Activated T-helper 1 cell treated with Interleukin-2 at 50 U/mL for 16 hours (primary cell): ENCODE data around the gene CLEC12A.
"Not testable (repeated sequence)": the region's sequence is repeated elsewhere in the genome, so short reads cannot be mapped to it uniquely, and the experiment has no call there.

ENCODE experiments used
- DNase-seq: peaks from one replicate; pipeline ENCODE4 v3.0.0-alpha.2; 2020; ENCODE audit warnings: low read depth

CLEC12A gene

DNA sequence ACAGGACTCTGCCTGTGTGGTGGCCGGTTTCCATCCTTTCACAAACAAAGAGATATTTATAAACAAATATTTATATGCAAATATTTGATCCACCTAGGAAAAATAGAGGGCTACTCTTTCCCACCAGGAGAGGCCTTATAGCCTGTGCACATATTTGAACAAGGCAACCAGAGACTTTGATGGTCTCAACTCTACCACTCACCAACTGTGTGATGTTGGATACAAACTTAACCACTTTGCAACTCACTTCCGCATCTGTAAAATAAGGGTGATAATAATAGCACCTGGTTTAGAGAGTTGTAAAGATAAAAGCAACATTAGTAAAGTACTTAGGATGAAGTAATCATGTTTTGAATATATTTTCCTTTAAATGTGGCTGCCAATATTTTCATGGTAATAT is 1.5 kb upstream of the CLEC12A start:
- DNase-seq: no peak

DNA sequence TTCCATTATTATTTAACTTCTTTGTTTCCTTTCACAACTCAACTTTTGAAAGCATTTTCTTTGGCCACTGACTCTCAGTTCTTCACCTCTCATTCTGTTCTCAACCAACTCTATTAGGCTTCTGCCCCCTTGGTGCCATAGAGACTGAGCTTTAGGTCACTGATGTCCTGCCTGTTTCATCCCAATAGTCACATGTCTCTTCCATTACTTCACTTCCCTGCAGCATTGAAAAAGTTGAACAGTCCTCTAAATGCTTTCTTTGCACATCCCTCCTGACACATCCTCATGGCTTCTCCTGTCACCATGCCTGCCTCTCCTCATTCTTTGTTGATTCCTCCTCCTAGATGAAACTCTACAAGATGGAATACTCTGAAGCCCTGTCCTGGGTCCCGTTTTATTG is 2.7 kb downstream of the CLEC12A start:
- no peak for DNase-seq

DNA sequence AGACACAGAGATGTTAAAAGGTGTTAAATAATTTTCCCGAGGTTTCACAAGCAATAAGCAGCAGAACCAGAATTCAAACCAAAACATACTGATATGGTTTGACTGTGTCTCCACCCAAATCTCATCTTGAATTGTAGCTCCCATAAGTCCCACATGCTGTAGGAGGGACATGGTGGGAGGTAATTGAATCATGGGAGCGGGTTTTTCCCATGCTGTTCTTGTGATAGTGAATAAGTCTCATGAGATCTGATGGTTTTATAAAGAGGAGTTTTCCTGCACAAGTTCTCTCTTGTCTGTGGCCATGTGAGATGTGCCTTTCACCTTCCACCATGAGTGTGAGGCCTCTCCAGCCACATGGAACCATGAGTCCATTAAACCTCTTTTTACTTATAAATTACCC is 3.5 kb downstream of the CLEC12A start:
- not testable (repeated sequence) for DNase-seq

GRCh38 chr12:9975614-9976013 is 4.4 kb downstream of the CLEC12A start:
- DNase-seq: no peak

- DNase-seq: not testable (repeated sequence)
Observed at GRCh38 chr12:9976626-9977025, 5.4 kb downstream of the CLEC12A start.

GRCh38 chr12:9977916-9978315 is 6.7 kb downstream of the CLEC12A start:
- no peak for DNase-seq

DNA sequence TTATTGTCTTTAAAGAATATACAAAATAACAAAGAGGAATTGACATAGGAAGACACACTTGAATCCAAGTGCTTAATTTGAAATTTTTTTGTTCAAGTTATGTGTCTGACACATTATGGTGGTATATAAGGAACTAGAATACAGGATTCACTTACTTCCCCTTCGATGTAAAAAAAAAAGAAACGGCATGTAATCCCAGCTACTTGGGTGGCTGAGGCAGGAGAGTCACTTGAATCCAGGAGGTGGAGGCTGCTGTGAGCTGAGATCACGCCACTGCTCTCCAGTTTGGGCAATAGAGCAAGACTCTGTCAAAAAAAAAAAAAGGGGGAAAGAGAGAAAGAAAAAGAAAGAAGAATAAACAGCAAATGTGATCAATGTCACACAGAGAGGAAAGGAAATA is 8.9 kb downstream of the CLEC12A start:
- DNase-seq: no peak

DNA sequence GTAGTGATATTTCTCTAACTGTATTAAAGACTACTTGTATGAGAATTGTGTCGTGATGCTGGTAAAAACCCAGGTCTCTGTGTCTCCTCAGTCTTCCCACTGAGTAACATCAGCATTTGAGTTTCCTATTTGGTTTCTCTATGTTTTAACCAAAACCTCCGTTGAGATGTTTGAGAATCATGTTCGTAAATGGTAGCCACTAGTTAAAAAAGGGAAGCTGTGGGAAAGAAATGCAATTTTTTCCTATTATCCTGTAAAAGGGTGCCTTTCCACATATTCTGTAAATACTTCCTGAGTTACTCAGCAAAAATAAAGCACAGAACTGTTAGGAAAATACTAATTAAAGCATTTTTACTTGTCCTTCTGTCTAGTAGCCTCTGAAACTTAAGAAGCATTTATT is 20.7 kb downstream of the CLEC12A start:
- no peak for DNase-seq

DNA sequence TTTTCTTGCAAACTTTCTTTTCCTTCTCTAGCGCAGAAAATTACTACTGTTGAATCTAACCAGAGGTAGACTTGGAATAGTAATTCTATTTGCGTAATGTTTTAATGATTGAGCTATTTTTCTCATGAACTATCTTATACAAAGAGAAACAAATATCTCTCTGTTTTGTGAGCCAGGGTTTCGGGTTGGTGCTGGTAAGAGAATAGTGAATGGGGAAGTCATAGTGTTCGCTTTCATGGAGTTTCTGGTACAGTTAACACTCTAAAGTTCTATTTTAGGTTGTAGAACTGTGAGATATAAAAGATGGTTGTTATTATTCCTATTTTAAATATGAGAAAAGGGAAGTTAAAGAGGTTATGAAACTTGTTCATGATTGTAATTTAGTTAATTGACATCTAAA is 21.1 kb downstream of the CLEC12A start:
- DNase-seq: no peak

- DNase-seq: no peak
Observed at GRCh38 chr12:9999016-9999415, 27.8 kb downstream of the CLEC12A start, which contains the start of gene CLEC1B. CLEC1B (minus strand) TSS chr12:9999121; CDS start chr12:9999100, 21 bp downstream.

DNA sequence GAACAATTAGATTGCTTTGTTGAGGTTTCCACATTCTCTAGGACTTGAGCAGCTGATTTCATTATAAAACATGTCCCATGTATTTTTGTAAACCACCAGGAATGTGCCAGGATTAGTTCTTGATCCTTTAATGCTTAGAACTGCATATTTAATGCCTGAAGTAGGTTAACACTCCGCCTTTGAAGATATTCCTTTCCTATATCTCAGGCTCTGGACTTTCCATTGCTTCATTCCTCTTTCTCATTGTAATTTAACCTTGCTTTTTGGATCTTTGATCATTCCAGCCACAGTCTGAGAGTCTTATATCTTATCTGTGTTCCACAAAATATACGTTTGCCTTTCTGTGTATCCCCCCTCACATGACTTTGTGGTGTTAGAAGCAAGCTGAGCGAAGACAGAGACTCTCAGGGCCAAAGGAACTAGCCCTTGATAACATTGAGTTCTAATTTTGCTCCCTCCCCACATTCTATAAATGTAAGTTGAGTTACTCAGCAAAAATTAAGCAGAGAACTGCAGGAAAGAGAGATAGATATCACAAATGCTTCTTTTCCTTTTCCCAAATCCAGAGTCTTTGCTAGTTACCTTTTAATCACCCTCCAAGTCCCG is 30.1 kb downstream of the CLEC12A start:
- no peak for DNase-seq

GRCh38 chr12:10012630-10013330 is 41.6 kb downstream of the CLEC12A start:
- no peak for DNase-seq

DNA sequence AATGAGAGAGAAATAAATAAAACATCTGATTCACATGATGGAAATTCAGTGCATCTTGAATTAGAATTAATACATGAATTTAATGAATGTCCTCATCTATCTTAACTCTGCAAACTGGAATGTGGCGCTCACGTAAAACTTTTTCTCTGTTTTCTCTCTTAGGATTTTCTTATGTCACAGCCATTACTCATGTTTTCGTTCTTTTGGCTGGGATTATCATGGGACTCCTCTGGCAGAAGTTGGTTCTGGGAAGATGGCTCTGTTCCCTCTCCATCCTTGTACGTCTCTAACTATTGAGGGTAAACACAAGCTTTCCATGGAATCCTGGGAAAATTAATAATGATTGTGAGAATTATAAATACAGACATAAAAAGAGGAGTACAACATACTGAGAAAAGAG is 44.2 kb downstream of the CLEC12A start:
- no peak for DNase-seq

GRCh38 chr12:10016881-10017280 is 45.7 kb downstream of the CLEC12A start:
- no peak for DNase-seq

DNA sequence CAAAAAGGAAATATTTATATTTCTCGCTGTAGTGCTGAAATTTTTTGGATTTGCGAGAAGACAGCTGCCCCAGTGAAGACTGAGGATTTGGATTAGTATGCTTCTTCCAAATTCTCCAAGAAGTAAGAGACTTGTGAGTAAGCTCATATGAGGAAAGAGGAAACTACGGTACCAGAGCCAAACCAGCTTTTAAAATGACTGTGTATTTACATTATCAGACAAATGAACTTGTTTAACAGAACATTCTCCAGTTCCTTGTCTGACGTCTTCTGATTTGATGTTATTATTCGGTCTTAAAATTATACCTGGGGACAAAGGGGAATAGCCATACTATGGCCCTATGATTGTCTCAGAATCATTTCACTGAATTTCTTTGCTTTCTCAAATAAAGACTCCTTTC is 47.2 kb downstream of the CLEC12A start:
- no peak for DNase-seq

- no peak for DNase-seq
Observed at GRCh38 chr12:10021342-10021741, 50.1 kb downstream of the CLEC12A start.

DNA sequence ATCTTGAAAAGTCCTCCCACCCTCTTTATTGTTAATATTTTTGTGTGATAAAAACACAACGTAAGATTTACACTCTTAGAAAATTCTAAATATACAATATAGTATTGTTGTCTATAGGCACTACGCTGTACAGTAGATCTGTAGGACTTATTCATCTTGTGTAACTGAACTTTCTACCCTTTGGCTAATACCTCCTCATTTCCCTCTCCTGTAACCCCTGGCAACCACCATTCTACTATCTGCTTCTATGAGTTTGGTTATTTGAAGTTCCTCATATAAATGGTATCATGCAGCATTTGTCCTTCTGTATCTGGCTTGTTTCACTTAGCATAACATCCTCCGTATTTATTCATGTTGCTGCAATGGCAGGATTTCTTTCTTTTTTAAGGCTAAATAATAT is 54.0 kb downstream of the CLEC12A start:
- no peak for DNase-seq

GRCh38 chr12:10026666-10027065 is 55.5 kb downstream of the CLEC12A start:
- DNase-seq: not testable (repeated sequence)

- no peak for DNase-seq
Observed at GRCh38 chr12:10027311-10027710, 56.1 kb downstream of the CLEC12A start.

GRCh38 chr12:10027721-10028120 is 56.5 kb downstream of the CLEC12A start:
- no peak for DNase-seq

GRCh38 chr12:10030446-10030845 is 59.2 kb downstream of the CLEC12A start, which contains the start of gene CLEC9A:
CLEC9A (plus strand) TSS chr12:10030682; CDS start chr12:10052688, 22,006 bp downstream.
- no peak for DNase-seq

DNA sequence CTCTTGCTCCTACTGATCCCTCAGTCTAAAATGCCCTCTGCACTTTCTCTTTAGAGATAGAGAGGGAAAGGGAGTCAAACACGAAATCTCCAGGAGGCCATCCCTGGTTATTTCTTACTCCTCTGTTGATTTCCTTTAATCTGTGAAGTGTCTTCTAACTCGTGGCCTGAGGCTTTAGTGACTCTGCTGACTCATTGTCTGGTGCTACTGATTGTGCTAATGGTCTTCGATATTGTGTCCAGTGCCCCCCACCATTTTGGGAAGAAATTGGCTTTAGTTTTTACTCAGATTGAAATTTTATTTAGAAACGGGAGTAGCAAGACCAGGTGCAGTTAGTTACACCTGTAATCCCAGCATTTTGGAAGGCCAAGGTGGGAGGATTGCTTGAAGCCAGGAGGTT is 60.1 kb downstream of the CLEC12A start:
- DNase-seq: no peak

DNA sequence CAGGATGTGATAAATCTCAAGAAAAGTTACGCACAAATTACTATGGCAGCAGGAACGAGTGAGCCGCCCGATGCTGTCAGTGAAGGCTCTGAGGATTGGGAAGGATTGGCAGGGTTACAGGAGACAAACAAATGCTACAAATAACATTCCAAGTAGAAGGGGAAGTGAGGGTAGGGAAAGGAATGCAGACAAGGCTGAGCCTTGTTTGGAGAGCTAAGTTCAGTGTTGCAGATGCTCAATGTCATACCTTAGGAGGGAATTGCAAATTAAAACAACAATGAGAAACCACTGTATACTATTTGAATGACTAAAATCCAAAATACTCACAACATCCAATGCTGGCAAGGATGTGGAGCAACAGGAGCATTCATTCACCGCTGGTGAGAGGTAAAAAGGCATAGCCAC is 60.6 kb downstream of the CLEC12A start:
- no peak for DNase-seq
